Endothelial cell of umbilical vein (primary cell): ENCODE measurements around the gene SVIL. TPM values are rescaled to one million over a fixed set of nuclear protein-coding genes. Genes with fewer than 3 reads are reported as not detected.

Source experiments
- BruUV-seq: library from RNA; stranded (reverse); fragments of 400-500 nt; replicated peaks from 2 replicates; lab custom pipeline; 2021; lab: Mats Ljungman, UMichigan
- CTCF ChIA-PET: fragments of 300-600, 350-600 bp; sonication (Branson Sonifier 250); formaldehyde crosslinking; loops from one replicate; lab custom pipeline; 2021; ENCODE audit warnings: antibody characterized with exemption, inconsistent platforms; lab: Charles Lee
- POLR2A ChIA-PET: fragments of 300-600, 350-600 bp; sonication (Branson Sonifier 250); formaldehyde crosslinking; loops from one replicate; lab custom pipeline; 2021; ENCODE audit warnings: antibody characterized with exemption, inconsistent platforms; lab: Charles Lee
- DNase-seq: peaks from one replicate; pipeline ENCODE4 v3.0.0-alpha.2; 2011; ENCODE audit warnings: low read depth, low spot score
- FAIRE-seq: peaks from 2 replicates; lab custom pipeline; 2011; peaks lifted over from hg19 to GRCh38; lab: Jason Lieb, UNC
- H2AFZ ChIP-seq: 2 replicates; pipeline ENCODE4 v1.6.0; 2012; ENCODE audit warnings: low read depth, low read length, control low read depth, inconsistent platforms
- H3K27ac ChIP-seq: 2 replicates; pipeline ENCODE4 v1.5.1; 2011; ENCODE audit warnings: low read depth, mild to moderate bottlenecking, control low read depth, low read length, moderate library complexity; ENCODE audit not compliant: insufficient read depth
- H3K27me3 ChIP-seq, 2 experiments: 2 replicates each; pipeline versions ENCODE4 v1.6.0 to v1.6.1; 2011; ENCODE audit warnings: low read length in 2 of 2, mixed read lengths in 1 of 2; ENCODE audit not compliant: control insufficient read depth in 2 of 2, insufficient read depth in 2 of 2
- H3K36me3 ChIP-seq, 2 experiments: 2 replicates in 1 of 2; 3 replicates in 1 of 2; pipeline ENCODE4 v1.5.1; 2011; ENCODE audit warnings: low read length in 2 of 2, mild to moderate bottlenecking in 1 of 2, moderate library complexity in 1 of 2; ENCODE audit not compliant: control insufficient read depth in 2 of 2, insufficient read depth in 2 of 2; ENCODE audit errors: extremely low read depth in 1 of 2
- H3K4me1 ChIP-seq: 3 replicates; pipeline ENCODE4 v1.5.1; 2011; ENCODE audit warnings: mild to moderate bottlenecking, low read length; ENCODE audit not compliant: control insufficient read depth, insufficient read depth; ENCODE audit errors: extremely low read depth
- H3K4me2 ChIP-seq: 2 replicates; pipeline ENCODE4 v1.6.1; 2011; ENCODE audit warnings: low read length, control low read depth, mixed read lengths; ENCODE audit not compliant: insufficient read depth
- H3K4me3 ChIP-seq, 3 experiments: fragments of 200-600 bp in 1 of 3; sonication (generic), shearing (Covaris generic) in 1 of 3; replicated peaks in 1 of 3; 2 replicates each; pipeline ENCODE4 v1.5.1; 2011 to 2016; ENCODE audit warnings: control low read depth in 3 of 3, low read length in 3 of 3, mild to moderate bottlenecking in 2 of 3, inconsistent platforms in 1 of 3, low read depth in 1 of 3, moderate library complexity in 1 of 3; ENCODE audit not compliant: insufficient read depth in 1 of 3
- H3K79me2 ChIP-seq: 2 replicates; pipeline ENCODE4 v1.6.0; 2012; ENCODE audit warnings: low read length, inconsistent platforms; ENCODE audit not compliant: control insufficient read depth, insufficient read depth
- H3K9ac ChIP-seq: replicated peaks from 2 replicates; pipeline ENCODE3; 2011; ENCODE audit warnings: low read length, control low read depth; ENCODE audit not compliant: insufficient read depth; ENCODE audit errors: extremely low read depth
- H3K9me1 ChIP-seq: replicated peaks from 3 replicates; pipeline ENCODE4 v1.6.0; 2011; ENCODE audit warnings: mild to moderate bottlenecking, low read length; ENCODE audit not compliant: control insufficient read depth, insufficient read depth; ENCODE audit errors: extremely low read depth
- H3K9me3 ChIP-seq: replicated peaks from 2 replicates; pipeline ENCODE4 v1.5.1; 2012; ENCODE audit warnings: low read length, inconsistent platforms; ENCODE audit not compliant: control insufficient read depth, insufficient read depth
- H4K20me1 ChIP-seq: replicated peaks from 2 replicates; pipeline ENCODE3; 2011; ENCODE audit warnings: mild to moderate bottlenecking, low read length; ENCODE audit not compliant: control insufficient read depth, insufficient read depth; ENCODE audit errors: extremely low read depth
- EZH2 ChIP-seq: IDR thresholded peaks from 2 replicates; pipeline ENCODE4 v1.6.1; 2012; ENCODE audit warnings: borderline replicate concordance, low read depth, mild to moderate bottlenecking, moderate library complexity, low read length, inconsistent platforms; ENCODE audit not compliant: severe bottlenecking
- FOS ChIP-seq: IDR thresholded peaks from 2 replicates; pipeline ENCODE4 v1.6.1; 2011; ENCODE audit warnings: mild to moderate bottlenecking, low read length, moderate library complexity, borderline replicate concordance; ENCODE audit not compliant: insufficient read depth
- GATA2 ChIP-seq: IDR thresholded peaks from 2 replicates; pipeline ENCODE4 v1.7.0; 2011; ENCODE audit warnings: low read depth, mild to moderate bottlenecking, moderate library complexity, mixed read lengths, low read length; ENCODE audit not compliant: insufficient read length, insufficient read depth
- JUN ChIP-seq: IDR thresholded peaks from 2 replicates; pipeline ENCODE4 v1.6.1; 2011; ENCODE audit warnings: borderline replicate concordance, low read depth; ENCODE audit not compliant: insufficient read length, insufficient read depth
- MYC ChIP-seq: IDR thresholded peaks from one replicate; pipeline ENCODE4 v1.6.1; 2011; ENCODE audit warnings: mild to moderate bottlenecking, low read depth, low read length
- POLR2A ChIP-seq: IDR thresholded peaks from 2 replicates; pipeline ENCODE4 v1.6.1; 2012; ENCODE audit warnings: low read depth, mild to moderate bottlenecking, control low read depth, low read length
- POLR2AphosphoS5 ChIP-seq: IDR thresholded peaks from 2 replicates; pipeline ENCODE4 v1.6.1; 2012; ENCODE audit warnings: low read depth, mild to moderate bottlenecking, control low read depth, low read length, moderate library complexity; ENCODE audit not compliant: insufficient read depth
- dilution Hi-C: fragments of 300-500 bp; cut with MboI; formaldehyde crosslinking; loops from one replicate; pipeline ENCODE4 v1.15.0; 2019; ENCODE audit warnings: low sequenced_read_pairs; ENCODE audit not compliant: extremely low pct_ligation_motif_present
- intact Hi-C: fragments of 100-400 bp; cut with micrococcal nuclease; formaldehyde crosslinking; loops from one replicate; pipeline ENCODE4 v1.10.0; 2022
- polyA plus RNA-seq, 4 experiments: library from polyadenylated mRNA; depleted of rRNA in 3 of 4; stranded (reverse) in 3 of 4; unstranded in 1 of 4; fragments of >200 nt; gene quantifications; 2 replicates each; pipeline versions ENCODE4 v1.2.1 to v1.2.3, GENCODE V29; 2011 to 2012; ENCODE audit warnings: missing spikeins in 1 of 4
- total RNA-seq: library from RNA; stranded (reverse); gene quantifications from 2 replicates; pipeline ENCODE4 v1.2.3, GENCODE V29; 2021
- TF ChIP-seq, protein P1 (sequence below): IDR thresholded peaks from 2 replicates; pipeline ENCODE4 v1.6.1; 2011; ENCODE audit not compliant: insufficient read depth, insufficient read length
- TF ChIP-seq, protein P2 (sequence below), 2 donors: IDR thresholded peaks; 1 replicate in 1 of 2; 2 replicates in 1 of 2; pipeline ENCODE4 v1.5.1; 2011; ENCODE audit warnings: low read length in 2 of 2, mild to moderate bottlenecking in 2 of 2, moderate library complexity in 2 of 2, control low read depth in 1 of 2, inconsistent platforms in 1 of 2, low read depth in 1 of 2; ENCODE audit not compliant: insufficient read depth in 1 of 2; ENCODE audit errors: extremely low read depth in 1 of 2

SVIL gene
- total and polyA plus RNA-seq, 2 donors (not counting 3 experiments of a cell fraction or from before 2014, with no cell fraction given) = 22.6 to 70.7 TPM

DNA sequence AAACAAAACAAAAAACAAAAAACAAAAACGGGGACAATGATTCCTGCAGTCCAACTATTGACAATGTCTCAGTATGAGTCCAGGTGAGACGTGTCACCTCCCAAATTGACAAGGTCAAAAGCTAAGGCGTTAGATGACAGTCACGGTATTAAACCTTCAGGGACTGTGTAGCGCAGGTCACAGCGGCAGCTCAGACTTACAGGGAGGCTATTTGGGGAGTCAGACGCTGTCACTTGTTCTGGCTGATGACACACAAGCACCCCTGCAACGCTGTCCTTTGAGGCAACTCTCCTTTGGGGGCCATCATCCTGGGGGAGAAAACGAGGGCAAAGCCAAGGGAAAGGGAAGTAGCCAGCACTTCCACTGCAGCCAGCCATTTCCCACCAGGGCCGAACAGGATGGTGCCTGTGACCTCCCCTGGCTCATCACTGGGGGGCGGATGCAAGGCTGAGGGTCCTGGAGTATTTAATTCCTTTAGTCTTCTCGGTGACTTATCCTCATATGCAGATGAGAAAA lies 55.3 kb downstream of the SVIL start:
- Histone ChIP-seq H3K4me2 (no peak overlapping the region), H3K27me3 (no peaks in the 10 kb centered on the region), H3K9me3 (no peaks in the 10 kb centered on the region), H3K4me3 (no peak overlapping the region), H3K9ac (no peak overlapping the region), H2AFZ (no peak overlapping the region), H3K9me1 (no peaks in the 10 kb centered on the region), H4K20me1 (no peaks in the 10 kb centered on the region), H3K79me2 (no peaks in the 10 kb centered on the region), H3K27ac (no peak overlapping the region), H3K4me1 (peaks cover 9% of the 10 kb centered on the region), H3K36me3 (peaks cover 0 to 2% of the 10 kb centered on the region in 2 experiments)
- dilution Hi-C loops (no loop called here), intact Hi-C loops (no loop called here)
- no peak for DNase-seq
- FAIRE-seq = no peak
- TF ChIP-seq, protein P1, sequence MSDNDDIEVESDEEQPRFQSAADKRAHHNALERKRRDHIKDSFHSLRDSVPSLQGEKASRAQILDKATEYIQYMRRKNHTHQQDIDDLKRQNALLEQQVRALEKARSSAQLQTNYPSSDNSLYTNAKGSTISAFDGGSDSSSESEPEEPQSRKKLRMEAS = no peak
- TF ChIP-seq EZH2 (no peak), MYC (no peak), GATA2 (no peak), POLR2A (no peak), JUN (no peak), FOS (no peak), POLR2AphosphoS5 (no peak)
- TF ChIP-seq, protein P2, sequence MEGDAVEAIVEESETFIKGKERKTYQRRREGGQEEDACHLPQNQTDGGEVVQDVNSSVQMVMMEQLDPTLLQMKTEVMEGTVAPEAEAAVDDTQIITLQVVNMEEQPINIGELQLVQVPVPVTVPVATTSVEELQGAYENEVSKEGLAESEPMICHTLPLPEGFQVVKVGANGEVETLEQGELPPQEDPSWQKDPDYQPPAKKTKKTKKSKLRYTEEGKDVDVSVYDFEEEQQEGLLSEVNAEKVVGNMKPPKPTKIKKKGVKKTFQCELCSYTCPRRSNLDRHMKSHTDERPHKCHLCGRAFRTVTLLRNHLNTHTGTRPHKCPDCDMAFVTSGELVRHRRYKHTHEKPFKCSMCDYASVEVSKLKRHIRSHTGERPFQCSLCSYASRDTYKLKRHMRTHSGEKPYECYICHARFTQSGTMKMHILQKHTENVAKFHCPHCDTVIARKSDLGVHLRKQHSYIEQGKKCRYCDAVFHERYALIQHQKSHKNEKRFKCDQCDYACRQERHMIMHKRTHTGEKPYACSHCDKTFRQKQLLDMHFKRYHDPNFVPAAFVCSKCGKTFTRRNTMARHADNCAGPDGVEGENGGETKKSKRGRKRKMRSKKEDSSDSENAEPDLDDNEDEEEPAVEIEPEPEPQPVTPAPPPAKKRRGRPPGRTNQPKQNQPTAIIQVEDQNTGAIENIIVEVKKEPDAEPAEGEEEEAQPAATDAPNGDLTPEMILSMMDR (IDR thresholded peaks at IDR 0.05; ENCODE audit: extremely low read depth in 1 of 2, insufficient read depth in 1 of 2, low read depth in 1 of 2, low read length in 2 of 2) = no peak
- CTCF ChIA-PET = no interaction called here
- POLR2A ChIA-PET = no interaction called here
- BruUV-seq = no TSS peak
